ENCODE measurements around the gene ARHGAP40. TPM values are rescaled to one million over a fixed set of nuclear protein-coding genes. Genes with fewer than 3 reads are reported as not detected.
"Not testable (repeated sequence)": the region's sequence is repeated elsewhere in the genome, so short reads cannot be mapped to it uniquely, and the experiment has no call there.

Gene ARHGAP40
- total RNA-seq, 1 donor from 2014 or later = not detected

DNA sequence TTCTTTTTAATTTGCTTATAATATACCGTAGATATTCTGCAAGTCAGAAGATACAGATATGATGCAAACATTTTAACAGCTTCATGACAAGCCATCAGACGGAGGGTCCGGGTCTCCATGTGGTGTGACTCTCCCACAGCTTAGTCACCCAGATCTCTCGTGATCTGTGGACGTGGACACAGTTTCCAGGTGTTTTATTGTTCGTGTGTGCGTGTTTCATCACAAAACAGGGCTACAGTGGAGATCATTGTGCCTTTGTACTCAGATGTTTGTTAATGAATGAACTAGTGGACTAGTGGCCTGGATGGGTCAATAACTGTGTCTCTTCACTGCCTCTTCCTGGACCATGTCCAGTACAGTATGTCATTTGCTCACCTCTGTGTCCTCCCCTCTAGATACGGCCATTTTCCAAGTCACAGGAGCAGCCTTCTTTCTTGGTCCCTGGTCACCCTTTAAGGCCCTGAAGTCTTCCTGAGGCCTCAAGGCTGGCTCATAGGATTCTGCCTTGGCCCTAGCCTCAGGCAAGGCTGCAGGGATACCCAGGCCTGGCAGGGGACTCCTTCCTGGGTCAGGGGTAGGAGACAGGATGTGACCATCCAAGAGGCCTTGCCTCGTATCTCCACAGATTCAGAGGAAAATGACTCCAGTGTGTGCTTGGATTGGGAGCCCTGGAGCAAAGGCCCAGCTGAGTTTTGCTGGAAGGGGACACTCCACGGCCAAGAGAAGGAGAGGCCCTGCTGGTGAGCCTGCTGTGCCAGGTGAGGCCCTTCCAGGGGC lies 16.0 kb upstream of the ARHGAP40 start:
- intact Hi-C loops (cut with DNase I) = no loop called here
- no peak for DNase-seq (ENCODE audit: low spot score)

DNA sequence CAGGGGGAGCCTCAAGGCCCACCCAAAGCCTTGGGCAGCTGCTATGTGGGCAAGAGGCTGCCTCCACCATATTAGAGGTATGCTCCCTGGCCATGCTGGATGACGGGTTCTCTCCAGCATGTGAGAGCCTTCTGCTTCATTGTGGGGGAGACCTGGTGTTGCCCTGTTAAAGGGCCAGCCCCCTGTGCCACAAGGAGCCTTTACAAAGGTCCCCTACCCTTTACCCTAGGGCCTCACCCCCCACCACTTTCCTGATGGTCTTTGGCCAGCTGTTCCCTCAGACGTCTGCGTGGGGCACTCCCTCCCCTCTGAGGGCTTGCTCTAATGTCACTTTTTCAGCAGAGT lies 15.5 kb upstream of the ARHGAP40 start:
- intact Hi-C loops (cut with DNase I) = no loop called here
- DNase-seq (ENCODE audit: low spot score) = no peak

DNA sequence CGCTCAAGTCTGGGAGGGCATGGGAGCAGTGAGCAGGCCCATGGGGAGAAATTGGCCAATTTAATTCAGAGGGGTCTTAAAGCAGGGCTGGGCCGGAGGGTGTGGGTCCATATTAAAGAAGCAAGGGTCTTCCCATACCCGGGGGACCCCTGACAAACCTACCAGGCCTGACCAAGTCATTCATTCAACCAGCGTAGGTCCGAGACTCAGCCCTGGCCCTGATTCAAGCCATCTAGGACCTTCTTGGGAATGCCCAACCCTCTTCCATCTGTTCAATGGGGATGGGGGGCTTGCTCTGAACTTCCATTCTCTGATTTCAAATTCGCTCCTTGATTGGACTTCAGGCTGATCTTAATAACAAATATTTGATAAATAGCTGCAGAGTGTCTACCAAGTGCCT lies 13.3 kb upstream of the ARHGAP40 start:
- intact Hi-C loops (cut with DNase I) = no loop called here
- DNase-seq (ENCODE audit: low spot score) = no peak

DNA sequence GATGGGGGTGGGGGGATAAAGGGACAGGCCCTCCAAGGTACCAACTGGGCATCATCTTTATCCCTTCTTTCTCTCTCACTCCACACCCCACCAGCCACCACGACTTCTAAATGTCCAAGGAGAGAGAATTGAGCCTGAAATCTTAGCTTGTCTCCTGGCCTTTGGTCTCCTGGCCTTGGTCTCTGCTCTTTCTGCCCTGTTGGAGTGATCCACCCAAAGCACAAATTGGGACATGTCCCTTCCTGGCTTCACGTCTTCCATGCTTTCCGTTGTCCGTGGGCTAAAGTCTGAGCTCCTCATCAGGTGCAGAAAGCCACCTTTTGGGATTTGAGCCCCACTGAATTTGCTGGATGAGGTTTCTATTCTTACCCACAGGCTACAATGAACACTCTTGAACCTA lies 12.3 kb upstream of the ARHGAP40 start:
- intact Hi-C loops (cut with DNase I) = no loop called here
- DNase-seq (ENCODE audit: low spot score) = no peak

DNA sequence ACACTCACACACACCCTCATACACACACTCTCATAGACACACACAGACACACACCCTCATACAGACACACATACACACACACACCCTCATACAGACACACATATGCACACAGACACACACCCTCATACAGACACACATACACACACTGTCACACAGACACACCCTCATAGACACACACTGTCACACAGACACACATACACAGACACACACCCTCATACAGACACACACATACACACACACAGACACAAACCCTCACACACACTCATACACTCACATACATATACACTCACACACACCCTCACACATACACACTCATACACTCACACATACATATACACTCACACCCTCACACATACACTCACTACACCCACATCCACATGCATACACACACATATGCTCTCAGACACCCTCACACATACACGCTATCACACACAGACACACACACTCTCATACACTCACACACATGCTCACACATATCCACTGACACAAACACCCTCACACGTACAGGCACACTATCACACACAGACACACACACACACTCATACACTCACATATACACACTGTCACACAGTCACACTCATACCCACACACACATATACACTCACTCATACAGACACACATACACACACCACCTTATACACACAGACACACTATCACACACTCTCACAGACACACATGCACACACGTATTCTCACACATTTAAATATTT lies 11.5 kb upstream of the ARHGAP40 start:
- intact Hi-C loops (cut with DNase I) = no loop called here
- DNase-seq (ENCODE audit: low spot score) = no peak

DNA sequence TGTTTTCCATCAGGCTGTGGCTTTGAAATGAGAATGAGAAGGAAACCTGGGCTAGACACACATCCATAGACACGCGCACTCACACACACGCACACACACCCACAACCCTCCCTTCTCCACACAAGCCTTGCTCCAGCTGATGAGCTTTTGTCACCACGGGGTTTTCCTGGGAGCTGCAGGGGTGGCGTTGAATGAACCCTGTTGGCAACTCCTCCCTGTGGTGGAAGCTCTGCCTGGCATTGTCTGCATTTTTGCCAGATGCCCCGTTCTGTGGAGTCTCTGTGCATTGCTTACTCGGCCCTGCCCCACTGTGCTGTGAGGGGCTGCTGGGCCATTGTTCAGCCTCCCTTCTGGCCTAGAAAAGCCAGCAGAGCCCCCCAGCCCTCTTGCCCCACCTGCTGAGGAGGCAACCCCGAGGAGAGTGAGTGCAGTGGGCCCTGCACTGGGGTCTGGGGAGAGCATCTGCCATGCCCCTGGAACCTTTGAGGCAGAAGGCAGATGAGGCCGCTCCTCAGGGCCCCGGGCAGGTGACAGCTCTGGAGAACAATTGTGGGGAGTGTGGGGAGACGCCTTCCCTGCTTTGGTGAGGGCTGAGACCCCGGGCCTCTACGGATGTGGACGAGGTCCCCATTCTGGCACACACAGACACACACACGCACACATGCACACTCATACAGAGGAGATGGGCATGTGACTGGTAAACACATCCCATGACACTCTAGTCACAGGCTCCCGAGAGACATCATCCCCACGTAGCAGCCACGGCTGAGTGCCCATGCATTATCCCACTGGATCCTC lies 10.7 kb upstream of the ARHGAP40 start:
- DNase-seq (ENCODE audit: low spot score) = no peak

DNA sequence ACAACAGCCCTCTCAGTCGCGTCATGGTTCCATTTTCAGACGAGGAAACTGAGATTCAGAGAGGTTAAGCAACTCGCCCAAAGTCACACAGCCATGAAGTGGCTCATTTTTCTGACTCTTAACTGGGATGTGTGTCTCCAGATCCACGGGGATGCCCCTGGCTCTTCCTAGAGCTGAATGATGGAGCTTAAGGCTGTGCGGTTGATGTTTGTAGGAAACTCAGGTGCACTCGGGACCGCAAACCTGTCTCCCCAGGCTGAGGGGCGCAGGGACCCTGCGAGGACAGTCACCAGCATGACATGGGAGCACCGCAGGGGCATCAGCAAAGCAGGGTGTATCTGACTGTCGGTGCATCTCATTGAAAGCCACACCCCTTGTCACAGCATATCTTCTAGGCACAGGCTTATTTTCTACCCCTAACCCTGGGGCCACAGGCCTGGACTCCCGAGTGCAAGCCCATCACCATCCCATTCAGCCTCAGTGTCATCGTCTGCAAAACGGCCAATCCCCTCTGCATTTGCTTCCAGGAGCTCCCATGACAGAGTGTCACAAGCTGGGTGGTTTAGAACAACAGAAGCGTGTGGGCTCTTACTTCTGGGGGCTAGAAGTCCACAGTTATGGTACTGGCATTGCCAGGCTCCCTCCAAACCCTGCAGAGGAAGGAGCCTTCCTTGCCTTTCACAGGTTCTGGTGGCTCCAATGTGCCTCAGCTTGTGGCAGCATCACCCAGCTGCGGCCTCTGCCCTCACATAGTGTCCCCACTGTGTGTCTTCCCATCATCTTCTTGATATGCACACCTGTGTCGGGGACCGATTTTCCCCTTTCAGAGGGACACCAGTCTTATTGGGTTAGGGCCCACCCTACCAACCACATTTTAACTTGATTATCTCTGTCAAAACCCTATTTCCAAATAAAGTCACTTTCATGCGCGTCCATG lies 9.9 kb upstream of the ARHGAP40 start:
- intact Hi-C loops (cut with DNase I) = no loop called here
- DNase-seq (ENCODE audit: low spot score) = no peak

More for the DNA sequence above, 10.7 kb upstream of the ARHGAP40 start:
- intact Hi-C loops (cut with DNase I) = no loop called here

DNA sequence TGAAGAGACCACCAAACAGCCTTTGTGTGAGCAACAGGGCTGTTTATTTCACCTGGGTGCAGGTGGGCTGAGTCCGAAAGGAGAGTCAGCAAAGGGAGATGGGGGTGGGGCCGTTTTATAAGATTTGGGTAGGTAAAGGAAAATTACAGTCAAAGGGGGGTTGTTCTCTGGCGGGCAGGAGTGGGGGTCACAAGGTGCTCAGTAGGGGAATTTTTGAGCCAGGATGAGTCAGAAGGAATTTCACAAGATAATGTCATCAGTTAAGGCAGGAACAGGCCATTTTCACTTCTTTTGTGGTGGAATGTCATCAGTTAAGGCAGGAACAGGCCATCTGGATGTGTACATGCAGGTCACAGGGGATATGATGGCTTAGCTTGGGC lies 9.2 kb upstream of the ARHGAP40 start:
- intact Hi-C loops (cut with DNase I); DNase-seq (ENCODE audit: low spot score): not testable (repeated sequence)

DNA sequence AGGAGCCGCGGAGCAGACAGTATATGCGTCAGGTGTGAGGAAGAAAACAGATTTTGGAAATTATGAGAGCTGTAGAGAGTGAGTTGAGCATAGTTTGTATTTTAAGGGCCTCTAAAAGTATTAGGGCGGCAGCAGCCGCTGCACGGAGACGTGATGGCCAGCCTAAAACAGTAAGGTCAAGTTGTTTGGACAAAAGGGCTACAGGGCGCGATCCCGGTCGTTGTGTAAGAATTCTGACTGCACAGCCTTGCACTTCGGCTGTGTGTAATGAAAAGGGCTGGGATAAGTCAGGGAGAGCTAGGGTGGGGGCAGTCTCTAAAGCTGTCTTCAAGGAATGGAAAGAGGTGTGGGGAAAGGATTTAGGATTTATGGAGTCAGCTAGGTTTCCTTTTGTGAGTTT lies 7.3 kb upstream of the ARHGAP40 start:
- DNase-seq (ENCODE audit: low spot score); intact Hi-C loops (cut with DNase I): not testable (repeated sequence)

DNA sequence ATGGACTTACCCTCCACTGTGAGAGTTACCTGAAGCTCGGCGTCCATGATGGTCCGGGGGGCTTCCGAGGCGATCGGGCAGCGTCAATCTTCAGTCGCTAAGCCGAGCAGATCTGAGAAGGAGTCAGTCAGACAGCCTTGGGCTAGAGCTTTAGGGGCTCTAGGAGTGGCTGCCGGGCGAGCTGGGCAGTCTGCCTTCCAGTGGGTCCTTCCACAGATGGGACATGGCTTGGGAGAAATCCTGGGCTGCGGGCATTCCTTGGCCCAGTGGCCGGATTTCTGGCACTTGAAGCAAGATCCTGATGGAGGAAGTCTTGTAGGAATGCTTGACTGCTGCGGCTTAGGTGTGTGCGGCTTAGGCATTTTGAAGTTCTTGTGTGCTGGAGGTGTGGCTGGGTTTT lies 5.7 kb upstream of the ARHGAP40 start:
- DNase-seq (ENCODE audit: low spot score); intact Hi-C loops (cut with DNase I): not testable (repeated sequence)

DNA sequence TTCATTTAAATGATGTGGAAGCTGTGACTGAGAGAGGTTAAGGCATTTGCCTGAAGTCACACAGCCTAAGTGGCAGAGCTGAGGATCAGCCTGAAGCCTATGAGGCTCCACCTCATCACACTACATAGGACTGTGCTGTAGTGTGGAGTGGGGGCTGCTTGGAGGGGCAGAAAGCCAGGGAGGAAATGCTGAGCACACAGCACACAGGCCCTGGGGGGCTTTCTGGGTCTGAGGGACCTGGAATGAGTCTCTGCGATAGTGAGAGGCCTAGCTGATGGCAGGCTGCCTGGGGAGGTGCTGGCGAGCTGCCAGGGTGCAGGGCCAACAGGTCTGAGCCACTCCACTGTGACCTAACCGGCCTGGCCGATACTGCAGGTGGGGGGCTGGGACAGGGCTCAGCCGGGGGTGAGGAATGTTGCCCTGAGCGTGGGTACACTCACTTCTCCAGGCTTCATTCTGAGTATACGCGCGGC lies 2.2 kb upstream of the ARHGAP40 start:
- intact Hi-C loops (cut with DNase I) = no loop called here
- DNase-seq (ENCODE audit: low spot score) = peak; percentile 85

DNA sequence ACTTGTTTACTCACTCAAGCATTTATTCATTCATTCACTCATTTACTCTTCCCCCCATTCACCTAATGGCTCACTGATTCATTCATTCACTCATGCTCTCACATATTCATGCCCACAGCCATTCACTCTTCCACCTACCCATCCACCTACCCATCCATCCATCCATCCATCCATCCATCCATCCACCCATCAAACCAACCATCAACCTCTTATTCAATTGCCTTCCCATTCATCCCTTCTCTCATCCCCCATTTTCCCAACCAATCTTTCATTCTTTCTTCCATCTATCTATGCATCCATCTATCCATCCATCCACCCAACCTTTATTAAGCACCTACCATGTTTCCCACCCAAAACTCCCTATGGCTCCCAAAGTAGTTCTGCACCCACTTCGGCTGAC lies 1.6 kb upstream of the ARHGAP40 start:
- DNase-seq (ENCODE audit: low spot score) = no peak
- intact Hi-C loops (cut with DNase I) = no loop called here

DNA sequence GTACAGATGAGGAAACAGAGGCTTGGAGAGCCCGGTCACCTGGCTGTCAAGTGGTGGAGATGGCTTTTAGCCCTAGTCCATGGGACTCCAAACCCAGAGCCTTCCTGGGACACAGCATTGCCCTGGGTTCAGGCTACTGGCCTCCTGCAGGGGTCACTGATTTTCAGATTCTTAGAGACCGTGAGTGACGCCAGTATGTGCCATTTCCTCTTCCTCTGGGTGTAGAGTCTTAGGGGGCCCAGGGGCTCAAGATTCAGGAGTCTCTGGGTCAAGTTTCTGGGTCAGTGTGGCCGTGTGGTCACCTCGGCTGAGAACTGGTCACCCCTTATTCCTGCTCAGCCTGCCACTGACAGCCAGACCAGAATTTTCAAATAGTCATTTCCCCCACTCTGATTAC lies 574 bp downstream of the ARHGAP40 start:
- intact Hi-C loops (cut with DNase I) = no loop called here
- no peak for DNase-seq (ENCODE audit: low spot score)

DNA sequence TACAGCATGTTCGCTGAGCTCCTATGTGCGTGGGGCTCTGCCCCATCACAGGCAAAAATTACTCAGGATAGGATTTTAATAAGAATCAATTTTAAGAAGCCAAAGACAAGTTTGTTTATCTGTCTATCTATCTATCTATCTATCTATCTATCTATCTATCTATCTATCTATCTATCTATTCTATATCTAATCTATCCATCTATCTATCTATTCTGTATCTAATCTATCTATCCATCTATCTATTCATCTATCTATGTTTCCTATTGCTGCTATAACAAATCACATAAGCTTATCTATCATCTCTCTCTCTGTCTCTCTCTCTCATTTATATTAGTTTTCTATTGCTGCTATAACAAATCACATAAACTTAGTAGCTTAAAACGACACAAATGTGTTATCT lies 1.7 kb downstream of the ARHGAP40 start:
- intact Hi-C loops (cut with DNase I) = no loop called here

DNA sequence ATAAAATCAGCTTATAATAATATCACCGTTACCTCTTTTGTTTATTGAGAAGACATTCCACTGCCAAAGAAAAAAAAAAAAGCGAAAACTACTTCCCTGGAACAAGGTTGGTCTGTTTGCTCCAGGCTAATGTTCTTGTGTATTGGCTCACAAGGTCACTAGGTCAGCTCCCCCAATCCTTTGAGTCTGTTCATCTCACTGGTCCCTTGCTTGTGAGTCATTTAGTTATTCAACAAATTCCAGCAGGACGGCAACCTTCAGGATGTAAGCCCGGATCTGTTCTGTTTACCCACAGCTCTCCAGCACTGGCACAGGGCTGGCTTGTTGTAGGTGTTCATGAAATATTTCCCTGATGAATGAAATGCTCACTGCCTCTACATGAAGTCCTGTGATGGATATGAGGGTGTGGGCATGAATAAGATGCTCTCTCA lies 3.3 kb downstream of the ARHGAP40 start:
- DNase-seq (ENCODE audit: low spot score) = no peak
- intact Hi-C loops (cut with DNase I) = no loop called here

More for the DNA sequence above, 1.7 kb downstream of the ARHGAP40 start:
- DNase-seq (ENCODE audit: low spot score) = no peak

DNA sequence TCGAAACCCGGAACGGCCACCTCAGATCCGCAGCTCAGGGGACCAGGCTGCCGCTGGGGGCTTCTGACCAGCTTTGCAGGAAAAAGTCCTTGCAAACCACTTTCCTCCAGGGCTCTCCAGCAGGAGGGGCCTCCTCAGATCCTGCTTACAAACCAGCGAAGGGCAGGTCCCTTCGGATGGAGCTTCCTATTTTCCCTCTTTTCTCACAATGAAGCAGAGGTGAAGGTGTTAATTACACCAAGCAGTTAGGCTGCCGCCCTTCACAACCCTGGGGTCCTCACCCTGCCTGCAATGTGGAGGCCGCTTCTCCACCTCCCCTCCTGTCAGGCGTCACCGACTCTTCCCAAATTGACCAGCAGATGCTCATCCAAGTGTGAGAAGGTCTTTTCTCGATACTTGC lies 5.7 kb downstream of the ARHGAP40 start:
- intact Hi-C loops (cut with DNase I) = no loop called here

DNA sequence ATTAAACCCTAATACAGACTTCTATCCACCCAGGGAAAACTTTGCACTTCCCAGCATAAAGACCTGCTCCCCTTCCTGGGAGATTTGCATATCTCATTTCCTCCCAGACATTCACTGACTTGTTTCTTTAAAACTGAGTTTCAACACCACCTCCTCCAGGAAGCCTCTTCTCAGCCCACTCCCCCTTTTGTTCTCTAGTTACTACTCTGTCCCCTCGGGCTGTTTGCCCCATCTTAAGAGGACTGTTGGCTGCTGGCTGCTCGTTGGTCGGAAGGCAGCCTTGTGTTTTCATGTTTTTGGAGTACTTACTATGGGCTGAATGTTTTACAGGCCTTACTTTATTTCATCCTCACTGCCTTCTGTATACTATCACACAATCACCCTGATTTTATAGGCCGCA lies 6.6 kb downstream of the ARHGAP40 start:
- no peak for DNase-seq (ENCODE audit: low spot score)
- intact Hi-C loops (cut with DNase I) = no loop called here

More for the DNA sequence above, 5.7 kb downstream of the ARHGAP40 start:
- no peak for DNase-seq (ENCODE audit: low spot score)

DNA sequence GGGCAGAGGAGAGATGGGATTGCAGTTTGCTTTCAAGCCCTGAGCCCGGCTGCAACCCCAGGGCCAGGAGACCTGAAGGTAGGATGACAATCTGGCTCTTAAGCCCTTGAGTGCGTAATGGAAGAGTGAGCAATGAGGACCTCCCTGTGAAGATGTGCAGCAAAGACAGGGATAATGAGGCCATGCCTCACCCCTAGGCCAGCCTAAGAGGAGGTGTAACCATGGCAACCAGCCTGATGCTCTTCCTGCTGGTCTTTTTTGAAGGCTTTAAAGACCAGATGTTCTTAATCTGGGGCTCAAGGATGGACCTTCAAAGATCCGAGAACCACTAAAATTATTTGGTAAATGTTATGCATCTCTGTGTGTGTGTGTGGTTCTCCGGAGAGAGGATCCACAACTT lies 8.2 kb downstream of the ARHGAP40 start:
- no peak for DNase-seq (ENCODE audit: low spot score)
- intact Hi-C loops (cut with DNase I) = no loop called here

DNA sequence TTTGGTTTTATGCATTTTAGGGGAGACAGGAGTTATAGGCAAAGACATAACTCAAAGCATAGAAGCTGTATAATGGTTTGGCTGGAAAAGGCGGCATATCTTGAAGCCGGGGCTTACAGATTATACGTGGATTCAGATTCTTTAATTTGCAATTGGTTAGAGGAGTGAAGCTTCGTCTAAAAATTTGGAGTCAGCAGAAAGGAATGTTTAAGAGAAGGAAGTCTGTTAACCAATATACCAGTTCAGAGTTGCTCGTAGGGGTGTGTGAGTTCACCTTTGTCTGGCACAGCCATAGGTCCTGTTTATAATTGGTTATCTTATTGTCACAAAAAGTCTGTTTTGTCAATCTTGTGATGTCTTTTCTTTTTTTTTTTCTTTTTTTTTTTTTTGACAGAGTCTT lies 8.9 kb downstream of the ARHGAP40 start:
- DNase-seq (ENCODE audit: low spot score) = no peak
- intact Hi-C loops (cut with DNase I) = no loop called here
